ENCODE results near the gene LRP10. TPM values are rescaled to one million over a fixed set of nuclear protein-coding genes. Genes with fewer than 3 reads are reported as not detected.

LRP10 gene
- polyA plus RNA-seq, 1 experiment, result 308 TPM

DNA sequence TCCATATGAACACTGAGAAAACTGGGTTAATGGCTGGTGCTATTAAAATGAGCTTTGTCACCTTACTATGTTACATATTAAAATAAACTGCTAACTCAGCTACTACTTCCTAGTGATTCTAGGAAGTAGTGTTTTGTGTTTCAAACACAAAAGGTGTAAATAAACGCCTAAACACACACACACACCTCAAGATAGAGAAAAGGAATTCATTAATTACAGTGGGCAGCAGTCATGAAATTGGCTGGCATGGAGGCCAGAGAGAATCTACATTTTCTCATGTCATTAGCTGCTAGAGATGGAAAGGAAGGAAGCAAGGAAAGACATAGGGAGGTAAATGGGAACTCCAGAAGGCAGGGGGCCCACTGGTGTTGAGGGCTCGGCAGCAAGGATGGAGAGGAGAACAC is 58.4 kb downstream of the LRP10 start:
- peak overlapping the region; percentile 36 for H3K4me3 ChIP-seq (ENCODE audit: low read depth, low read length)
- POLR2A ChIA-PET, result interaction anchor here (1.3 kb wide), 1 partner anchor 77 kb away, joined by 4 read pairs; no protein-coding TSS in a partner anchor
- no peak for TF ChIP-seq CTCF (IDR thresholded peaks at IDR 0.05; ENCODE audit: insufficient read depth, low read depth, low read length)
- no peaks in the 10 kb centered on the region for H3K36me3 ChIP-seq (ENCODE audit: control insufficient read depth, insufficient read depth, low read length)
- CTCF ChIA-PET, result interaction anchor here (0.8 to 3.9 kb wide), 35 partner anchors 10 to 373 kb away, joined by 3 to 48 read pairs (median 4); partner anchors contain the start of genes AJUBA, CDH24, HAUS4 and RBM23
- no peak for DNase-seq (ENCODE audit: low read depth)
- H3K27me3 ChIP-seq (ENCODE audit: control insufficient read depth, insufficient read depth, low read length), result no peaks in the 10 kb centered on the region

Small RNA genes within 50 kb of the gene (small RNA-seq; reads per million reads assigned to genes)
- gene RF00019 (ENCODE audit: insufficient read length, low read depth, low replicate concordance), result not detected

Other genes starting within 250 kb of the LRP10 start
- not detected in 2 replicates for gene OR6J1, start 227.4 kb upstream of the LRP10 start, polyA plus RNA-seq (2011; rRNA removed)
- gene OXA1L, start 105.1 kb upstream of the LRP10 start, polyA plus RNA-seq (2011; rRNA removed), result 157 and 191 TPM in 2 replicates
- 7.5 and 9.4 TPM in 2 replicates for gene SLC7A7, start 56.3 kb upstream of the LRP10 start, polyA plus RNA-seq (2011; rRNA removed)
- gene MRPL52, start 41.9 kb upstream of the LRP10 start, polyA plus RNA-seq (2011; rRNA removed), result 66.7 and 78.6 TPM in 2 replicates
- 327 and 592 TPM in 2 replicates for gene MMP14, start 35.2 kb upstream of the LRP10 start, polyA plus RNA-seq (2011; rRNA removed)
- gene REM2, start 11.5 kb downstream of the LRP10 start, polyA plus RNA-seq (2011; rRNA removed), result 0.05 and 0.10 TPM in 2 replicates
- 54.1 and 60.9 TPM in 2 replicates for gene RBM23, start 47.4 kb downstream of the LRP10 start, polyA plus RNA-seq (2011; rRNA removed)
- gene PRMT5, start 57.6 kb downstream of the LRP10 start, polyA plus RNA-seq (2011; rRNA removed), result 128 and 152 TPM in 2 replicates
- gene HAUS4, start 85.3 kb downstream of the LRP10 start, polyA plus RNA-seq (2011; rRNA removed), result 23.5 and 26.4 TPM in 2 replicates
- 94.7 and 109 TPM in 2 replicates for gene AJUBA, start 110.8 kb downstream of the LRP10 start, polyA plus RNA-seq (2011; rRNA removed)
- 9.1 and 14.7 TPM in 2 replicates for gene C14orf93, start 138.4 kb downstream of the LRP10 start, polyA plus RNA-seq (2011; rRNA removed)
- gene PSMB5, start 163.2 kb downstream of the LRP10 start, polyA plus RNA-seq (2011; rRNA removed), result 257 and 304 TPM in 2 replicates
- gene PSMB11, start 170.5 kb downstream of the LRP10 start, polyA plus RNA-seq (2011; rRNA removed), result not detected in 2 replicates
- 9.0 and 14.8 TPM in 2 replicates for gene CDH24, start 185.8 kb downstream of the LRP10 start, polyA plus RNA-seq (2011; rRNA removed)
- 120 and 123 TPM in 2 replicates for gene ACIN1, start 223.4 kb downstream of the LRP10 start, polyA plus RNA-seq (2011; rRNA removed)
- gene C14orf119, start 223.8 kb downstream of the LRP10 start, polyA plus RNA-seq (2011; rRNA removed), result 104 and 112 TPM in 2 replicates
- 0.05 and 0.07 TPM in 2 replicates for gene CIROP, start 233.2 kb downstream of the LRP10 start, polyA plus RNA-seq (2011; rRNA removed)
- not detected in 2 replicates for gene CEBPE, start 247.5 kb downstream of the LRP10 start, polyA plus RNA-seq (2011; rRNA removed)